Thyroid gland (tissue), 4 donors: ENCODE results near the gene NXF1.

Experiments used
- CTCF ChIP-seq, 6 experiments: fragments of 200-600 bp in 3 of 6; fragments of 450-650 bp in 3 of 6; sonication (generic) in 3 of 6; IDR thresholded peaks; one replicate each; pipeline ENCODE4 v1.5.1; 2016 to 2019; ENCODE audit warnings: antibody characterized with exemption in 6 of 6, mild to moderate bottlenecking in 2 of 6, inconsistent platforms in 1 of 6, moderate library complexity in 1 of 6
- POLR2A ChIP-seq, 2 donors: fragments of 450-650 bp; IDR thresholded peaks; one replicate each; pipeline ENCODE4 v1.6.1; 2017; ENCODE audit warnings: antibody characterized with exemption in 2 of 2, mild to moderate bottlenecking in 2 of 2, moderate library complexity in 1 of 2

GRCh38 chr11:62799486-62799885 lies 5.8 kb downstream of the NXF1 start:
- TF ChIP-seq CTCF (IDR thresholded peaks at IDR 0.05), result no peak
- no peak for TF ChIP-seq POLR2A (IDR thresholded peaks at IDR 0.05)
